Esophagus (tissue), 2 donors: ENCODE results near the gene FMR1. TPM values are rescaled to one million over a fixed set of nuclear protein-coding genes. Genes with fewer than 3 reads are reported as not detected.

Experiments
- H3K27ac ChIP-seq, 2 donors: one replicate each; pipeline ENCODE4 v1.5.1; 2013; ENCODE audit warnings: low read depth in 2 of 2, mild to moderate bottlenecking in 2 of 2, inconsistent platforms in 1 of 2, low read length in 1 of 2, moderate library complexity in 1 of 2
- H3K27me3 ChIP-seq, 2 donors: one replicate each; pipeline ENCODE4 v1.6.1; 2013; ENCODE audit warnings: low read length in 2 of 2, control low read depth in 1 of 2, mild to moderate bottlenecking in 1 of 2; ENCODE audit not compliant: insufficient read depth in 2 of 2, control insufficient read depth in 1 of 2
- H3K36me3 ChIP-seq, 2 donors: one replicate each; pipeline ENCODE4 v1.6.1; 2013; ENCODE audit warnings: low read length in 1 of 2; ENCODE audit not compliant: control insufficient read depth in 2 of 2, insufficient read depth in 2 of 2
- H3K4me1 ChIP-seq, 2 donors: one replicate each; pipeline ENCODE4 v1.6.1; 2013; ENCODE audit warnings: low read length in 1 of 2; ENCODE audit not compliant: control insufficient read depth in 2 of 2, insufficient read depth in 2 of 2
- H3K4me3 ChIP-seq, 2 donors: one replicate each; pipeline ENCODE4 v1.5.1; 2013; ENCODE audit warnings: low read length in 2 of 2, mild to moderate bottlenecking in 2 of 2, low read depth in 1 of 2, moderate library complexity in 1 of 2
- H3K9me3 ChIP-seq, 2 donors: one replicate each; pipeline ENCODE4 v1.6.1; 2013; ENCODE audit warnings: mild to moderate bottlenecking in 2 of 2, low read depth in 1 of 2, low read length in 1 of 2, moderate library complexity in 1 of 2; ENCODE audit not compliant: control insufficient read depth in 2 of 2, insufficient read depth in 1 of 2
- WGBS, 2 donors: extraction: QIAGEN DNeasy Blood & Tissue Kit; methylation state at CpG; one replicate each; pipeline ENCODE4 v1.1.7; 2013; 5-methylcytosine and 5-hydroxymethylcytosine counted together
- polyA plus RNA-seq, 2 donors: library from polyadenylated mRNA; stranded (reverse); fragments of 200-250 nt; gene quantifications; one replicate each; pipeline ENCODE4 v1.2.3, GENCODE V29; 2013
- donor health status: healthy with polysubstance abuse.
- donor health status: Bipolar disorder and iron deficiency.

The FMR1 gene
- polyA plus RNA-seq, 2 donors: 12.7 to 18.5 TPM

- no peaks in the 10 kb centered on the region for H3K9me3 ChIP-seq
- H3K4me1 ChIP-seq: no peaks in the 10 kb centered on the region
- H3K27ac ChIP-seq: no peak overlapping the region
- H3K27me3 ChIP-seq: no peaks in the 10 kb centered on the region
- no peaks in the 10 kb centered on the region for H3K36me3 ChIP-seq
- H3K4me3 ChIP-seq: no peak overlapping the region
- 95 to 97% methylated on average over 5 of the region's 5 CpGs for WGBS, 2 donors
Measured at GRCh38 chrX:147945286-147945685, 33.6 kb downstream of the FMR1 start.

DNA sequence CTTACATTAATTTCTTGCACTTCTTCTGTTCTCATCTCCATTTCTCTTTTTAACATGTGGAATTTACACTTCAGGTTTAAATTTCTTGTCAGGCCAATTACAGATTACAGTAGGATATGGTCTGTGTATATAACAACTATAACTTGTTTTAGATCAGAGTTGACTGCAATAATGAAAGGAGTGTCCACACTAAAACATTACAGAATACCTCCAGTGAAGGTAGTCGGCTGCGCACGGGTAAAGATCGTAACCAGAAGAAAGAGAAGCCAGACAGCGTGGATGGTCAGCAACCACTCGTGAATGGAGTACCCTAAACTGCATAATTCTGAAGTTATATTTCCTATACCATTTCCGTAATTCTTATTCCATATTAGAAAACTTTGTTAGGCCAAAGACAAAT is 36.8 kb downstream of the FMR1 start:
- Histone ChIP-seq H3K9me3 (no peaks in the 10 kb centered on the region), H3K36me3 (no peaks in the 10 kb centered on the region), H3K4me3 (no peak overlapping the region), H3K4me1 (no peaks in the 10 kb centered on the region), H3K27ac (no peak overlapping the region), H3K27me3 (no peaks in the 10 kb centered on the region)
- WGBS, 2 donors: 89 to 93% methylated on average over 7 of the region's 7 CpGs

GRCh38 chrX:147950352-147950751 is 38.6 kb downstream of the FMR1 start:
- H3K4me3 ChIP-seq: no peak overlapping the region
- H3K27ac ChIP-seq: no peak overlapping the region
- H3K4me1 ChIP-seq: no peaks in the 10 kb centered on the region
- H3K27me3 ChIP-seq: no peaks in the 10 kb centered on the region
- H3K9me3 ChIP-seq: no peaks in the 10 kb centered on the region
- H3K36me3 ChIP-seq: no peaks in the 10 kb centered on the region
- 68 to 100% methylated on average over 1 of the region's 1 CpG for WGBS, 2 donors

GRCh38 chrX:147953976-147954375 is 42.3 kb downstream of the FMR1 start:
- Histone ChIP-seq H3K9me3 (no peaks in the 10 kb centered on the region), H3K27me3 (no peaks in the 10 kb centered on the region), H3K4me1 (no peaks in the 10 kb centered on the region), H3K36me3 (no peaks in the 10 kb centered on the region), H3K27ac (no peak overlapping the region), H3K4me3 (no peak overlapping the region)
- 42 to 63% methylated on average over 2 of the region's 2 CpGs for WGBS, 2 donors

GRCh38 chrX:147957291-147957690 is 45.6 kb downstream of the FMR1 start:
- WGBS, 2 donors: 46 to 81% methylated on average over 2 of the region's 2 CpGs
- Histone ChIP-seq H3K27ac (no peak overlapping the region), H3K4me3 (no peak overlapping the region), H3K4me1 (no peaks in the 10 kb centered on the region), H3K9me3 (no peaks in the 10 kb centered on the region), H3K27me3 (no peaks in the 10 kb centered on the region), H3K36me3 (no peaks in the 10 kb centered on the region)

DNA sequence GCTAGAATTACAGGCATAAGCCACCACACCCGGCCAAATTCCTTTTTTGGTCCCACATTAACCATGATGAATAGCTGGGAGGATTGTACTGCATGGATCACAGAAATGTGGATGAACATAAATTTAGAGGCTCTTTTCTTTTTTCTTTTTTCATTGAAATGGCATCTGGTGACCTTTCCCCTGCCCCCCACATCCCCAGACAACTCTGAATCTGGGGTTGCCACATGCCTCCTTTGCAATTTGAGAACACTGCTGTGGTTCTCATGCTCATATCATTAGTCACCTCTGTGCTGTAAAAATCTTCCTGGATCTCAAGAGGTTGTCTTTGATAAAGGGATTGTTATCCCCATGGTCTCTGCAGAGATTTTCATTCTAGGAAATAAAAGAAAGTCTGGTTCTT is 46.6 kb downstream of the FMR1 start:
- WGBS, 2 donors: 60 to 69% methylated on average over 1 of the region's 1 CpG
- Histone ChIP-seq H3K27me3 (no peaks in the 10 kb centered on the region), H3K27ac (no peak overlapping the region), H3K9me3 (no peaks in the 10 kb centered on the region), H3K4me1 (no peaks in the 10 kb centered on the region), H3K36me3 (no peaks in the 10 kb centered on the region), H3K4me3 (no peak overlapping the region)

- H3K27ac ChIP-seq: no peak overlapping the region
- H3K9me3 ChIP-seq: no peaks in the 10 kb centered on the region
- WGBS, 2 donors: 70 to 85% methylated on average over 2 of the region's 2 CpGs
- H3K27me3 ChIP-seq: no peaks in the 10 kb centered on the region
- no peaks in the 10 kb centered on the region for H3K4me1 ChIP-seq
- H3K4me3 ChIP-seq: no peak overlapping the region
- H3K36me3 ChIP-seq: no peaks in the 10 kb centered on the region
Measured at GRCh38 chrX:147960722-147961121, 49.0 kb downstream of the FMR1 start.

- no peaks in the 10 kb centered on the region for H3K9me3 ChIP-seq
- H3K4me3 ChIP-seq: no peak overlapping the region
- WGBS, 2 donors: 75 to 90% methylated on average over 1 of the region's 1 CpG
- no peaks in the 10 kb centered on the region for H3K36me3 ChIP-seq
- H3K27ac ChIP-seq: no peak overlapping the region
- H3K27me3 ChIP-seq: no peaks in the 10 kb centered on the region
- no peaks in the 10 kb centered on the region for H3K4me1 ChIP-seq
Measured at GRCh38 chrX:147962476-147962875, 50.8 kb downstream of the FMR1 start.

DNA sequence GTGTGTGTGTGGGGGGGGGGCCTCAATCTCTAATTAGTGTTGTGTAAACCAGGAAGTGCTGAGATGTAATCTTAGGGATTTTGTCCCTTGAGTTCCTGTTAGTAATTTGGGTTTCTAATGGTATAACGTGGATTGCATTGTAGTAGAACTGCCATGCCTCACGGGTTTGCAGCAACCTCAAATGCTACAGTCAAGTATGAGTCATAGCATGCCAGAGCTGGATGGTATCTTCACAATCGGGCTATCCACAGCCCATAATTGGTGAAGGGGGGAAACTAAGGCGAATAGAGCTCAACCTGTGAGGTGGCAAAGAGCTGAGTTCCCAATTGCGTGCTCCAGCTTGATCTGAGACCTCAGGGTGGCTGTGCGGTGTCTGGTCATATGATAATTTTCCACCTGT is 67.2 kb downstream of the FMR1 start:
- Histone ChIP-seq H3K27me3 (no peaks in the 10 kb centered on the region), H3K36me3 (no peaks in the 10 kb centered on the region), H3K4me1 (no peaks in the 10 kb centered on the region), H3K4me3 (no peak overlapping the region), H3K9me3 (no peaks in the 10 kb centered on the region), H3K27ac (no peak overlapping the region)
- 56 to 66% methylated on average over 6 of the region's 6 CpGs for WGBS, 2 donors

GRCh38 chrX:147981038-147981752 is 69.5 kb downstream of the FMR1 start, which contains the start of gene FMR1NB:
FMR1NB (plus strand) TSS chrX:147981337; CDS start chrX:147981403, 66 bp downstream.
- H3K27me3 ChIP-seq: no peaks in the 10 kb centered on the region
- H3K4me1 ChIP-seq: no peaks in the 10 kb centered on the region
- no peak within 1 kb of the TSS for H3K27ac ChIP-seq
- no peaks in the 10 kb centered on the region for H3K36me3 ChIP-seq
- 95 to 97% methylated on average over 33 to 35 of the region's 35 CpGs for WGBS, 2 donors
- H3K9me3 ChIP-seq: no peaks in the 10 kb centered on the region
- no peak within 1 kb of the TSS for H3K4me3 ChIP-seq
